Posterior vena cava (tissue), 2 donors: ENCODE data around the gene TMEM217. TPM values are rescaled to one million over a fixed set of nuclear protein-coding genes. Genes with fewer than 3 reads are reported as not detected.
"Not testable (repeated sequence)": the region's sequence is repeated elsewhere in the genome, so short reads cannot be mapped to it uniquely, and the experiment has no call there.

Experiments used
- DNase-seq: peaks from one replicate; pipeline ENCODE4 v3.0.0-alpha.2; 2020; ENCODE audit warnings: low spot score
- intact Hi-C, 2 donors: fragments of 100-400 bp; cut with DNase I; formaldehyde crosslinking; loops; one replicate each; pipeline versions ENCODE4 v1.14.1 to v1.14.2; 2022 to 2023
- total RNA-seq, 2 donors: library from RNA; stranded (reverse); fragmentation: NEBNext Ultra II Directional; extraction: Animal tissue kit (Norgen Biotek cat#: 25700); gene quantifications; one replicate each; pipeline ENCODE4 v1.2.1, GENCODE V29; 2021
- donor health status: DM: yes; HTN: yes; CAD: no.
- donor health status: DM: yes; HTN: yes; CAD: no.

The TMEM217 gene
- total RNA-seq, 2 donors from 2014 or later, result 0.56 to 2.0 TPM

- intact Hi-C loops, result no loop called here
- DNase-seq, result no peak
Observed at GRCh38 chr6:37201726-37202125, 56.2 kb downstream of the TMEM217 start.

- no peak for DNase-seq
- intact Hi-C loops, result no loop called here
Observed at GRCh38 chr6:37200085-37200484, 57.9 kb downstream of the TMEM217 start.

- DNase-seq, result not testable (repeated sequence)
- intact Hi-C loops, result loop anchor here in 1 of 2 donors (5.0 kb wide), 1 partner anchor 309 kb away; the partner anchor contains the start of gene C6orf89
Observed at GRCh38 chr6:37196451-37196850, 61.5 kb downstream of the TMEM217 start.

- intact Hi-C loops, result loop anchor here in 1 of 2 donors (5.0 kb wide), 1 partner anchor 308 kb away; the partner anchor contains the start of gene C6orf89
Observed at GRCh38 chr6:37194886-37195285, 63.1 kb downstream of the TMEM217 start.

GRCh38 chr6:37192666-37193065 is 65.3 kb downstream of the TMEM217 start:
- DNase-seq, result no peak
- intact Hi-C loops, result no loop called here

More at GRCh38 chr6:37194886-37195285, 63.1 kb downstream of the TMEM217 start:
- DNase-seq, result not testable (repeated sequence)

DNA sequence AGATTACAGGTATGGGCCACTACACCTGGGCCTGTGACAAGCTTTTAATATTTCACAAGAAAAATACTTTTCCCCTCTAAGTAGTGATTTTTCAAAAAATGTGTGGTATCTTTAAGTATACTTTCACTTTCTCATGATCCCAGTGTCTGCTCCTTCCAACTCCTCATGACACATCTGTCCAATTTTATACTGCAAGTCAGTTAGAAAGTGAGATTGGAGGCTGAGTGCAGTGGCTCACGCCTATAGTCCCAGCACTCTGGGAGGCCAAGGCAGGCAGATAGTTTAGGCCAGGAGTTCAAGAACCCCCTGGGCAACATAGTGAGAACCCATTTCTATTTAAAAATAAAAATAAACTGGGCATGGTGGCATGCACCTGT is 67.8 kb downstream of the TMEM217 start:
- no peak for DNase-seq
- intact Hi-C loops, result no loop called here

- intact Hi-C loops, result no loop called here
- no peak for DNase-seq
Observed at GRCh38 chr6:37188962-37189510, 68.9 kb downstream of the TMEM217 start.

DNA sequence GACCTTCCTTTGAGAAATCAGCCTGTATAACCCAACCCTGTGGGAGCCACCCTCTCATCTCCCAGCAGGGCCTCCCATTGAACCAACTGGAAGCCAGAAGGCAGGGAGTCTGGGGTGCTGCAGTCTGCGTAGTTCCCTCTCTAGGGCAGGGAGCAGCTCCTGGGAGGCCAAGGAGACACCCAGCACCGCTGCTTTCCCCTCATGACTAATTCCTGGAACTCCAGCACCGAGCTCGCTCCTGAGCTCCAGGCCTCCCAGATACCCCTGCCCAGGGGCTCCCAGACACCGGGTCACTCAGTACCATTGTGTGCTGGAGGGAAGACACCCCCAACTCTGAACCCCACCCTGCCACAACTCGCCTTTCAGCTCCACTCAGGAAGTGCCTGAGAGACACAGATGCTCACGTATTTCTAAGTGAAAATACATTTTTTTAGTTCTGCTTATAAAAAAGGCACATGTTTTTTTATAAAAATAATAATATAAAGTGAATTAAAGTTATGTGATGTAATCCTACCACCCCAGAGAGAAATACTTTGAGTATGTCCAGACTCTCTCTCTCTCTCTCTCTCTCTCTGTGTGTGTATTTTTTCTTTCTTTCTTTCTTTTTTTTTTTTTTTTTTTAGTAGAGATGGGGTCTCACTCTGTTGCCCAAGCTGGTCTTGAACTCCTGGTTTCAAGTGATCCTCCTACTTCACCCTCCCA is 70.5 kb downstream of the TMEM217 start:
- intact Hi-C loops, result no loop called here
- no peak for DNase-seq

- DNase-seq, result not testable (repeated sequence)
Observed at GRCh38 chr6:37185949-37186720, 71.8 kb downstream of the TMEM217 start.

GRCh38 chr6:37182736-37183590 is 75.0 kb downstream of the TMEM217 start:
- DNase-seq, result no peak
- intact Hi-C loops, result no loop called here

More at GRCh38 chr6:37185949-37186720, 71.8 kb downstream of the TMEM217 start:
- intact Hi-C loops, result not testable (repeated sequence)

- DNase-seq, intact Hi-C loops: not testable (repeated sequence)
Observed at GRCh38 chr6:37180610-37181009, 77.3 kb downstream of the TMEM217 start.

GRCh38 chr6:37180075-37180474 is 77.9 kb downstream of the TMEM217 start:
- no peak for DNase-seq
- intact Hi-C loops, result no loop called here

- DNase-seq, result no peak
- intact Hi-C loops, result loop anchor here in 1 of 2 donors (10.0 kb wide), 2 partner anchors 53 to 153 kb away; no protein-coding TSS in a partner anchor
Observed at GRCh38 chr6:37177935-37178517, 79.9 kb downstream of the TMEM217 start.

GRCh38 chr6:37177077-37177934 is 80.6 kb downstream of the TMEM217 start:
- intact Hi-C loops, result loop anchor here in 1 of 2 donors (10.0 kb wide), 2 partner anchors 53 to 153 kb away; no protein-coding TSS in a partner anchor
- DNase-seq, result no peak

DNA sequence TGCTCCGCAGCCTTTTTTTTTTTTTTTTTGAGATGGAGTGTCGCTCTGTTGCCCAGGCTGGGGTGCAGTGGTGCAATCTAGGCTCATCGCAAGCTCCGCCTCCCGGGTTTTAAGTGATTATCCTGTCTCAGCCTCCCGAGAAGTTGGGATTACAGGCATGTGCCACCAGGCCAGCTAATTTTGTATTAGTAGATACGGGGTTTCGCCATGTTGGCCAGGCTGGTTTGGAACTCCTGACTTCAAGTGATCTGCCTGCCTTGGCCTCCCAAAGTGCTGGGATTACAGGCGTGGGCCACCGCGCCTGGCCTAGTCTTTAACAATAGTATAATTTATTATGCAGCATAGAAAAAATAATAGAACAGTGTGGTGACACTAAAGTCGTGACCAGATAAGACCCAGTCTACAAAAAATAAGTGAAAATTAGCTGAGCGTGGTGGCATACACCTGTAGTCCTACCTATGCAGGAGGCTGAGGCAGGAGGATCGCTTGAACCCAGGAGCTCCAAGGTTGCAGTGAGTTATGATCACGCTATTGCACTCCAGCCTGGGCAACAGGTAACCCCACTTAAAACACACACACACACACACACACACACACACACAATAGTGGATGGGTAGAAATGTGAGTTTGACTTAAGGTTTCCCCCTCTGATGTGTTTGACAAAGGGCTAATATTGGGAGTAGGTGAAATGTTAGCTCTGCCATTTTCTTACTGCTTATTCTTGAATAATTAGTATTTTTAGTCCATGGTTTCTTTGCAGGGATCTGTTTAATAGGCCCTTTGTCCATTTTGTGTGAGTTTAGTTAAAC is 81.5 kb downstream of the TMEM217 start:
- intact Hi-C loops, result loop anchor here in 1 of 2 donors (10.0 kb wide), 2 partner anchors 52 to 152 kb away; no protein-coding TSS in a partner anchor
- no peak for DNase-seq

- no peak for DNase-seq
- intact Hi-C loops, result loop anchor here in 1 of 2 donors (10.0 kb wide), 2 partner anchors 51 to 151 kb away; no protein-coding TSS in a partner anchor
Observed at GRCh38 chr6:37175332-37176267, 82.3 kb downstream of the TMEM217 start.
